HL-60 (cell line): Measurements from ENCODE around the gene CGB7.
"Not testable (repeated sequence)": the region's sequence is repeated elsewhere in the genome, so short reads cannot be mapped to it uniquely, and the experiment has no call there.

ENCODE experiments used
- GABPA ChIP-seq: IDR thresholded peaks from 2 replicates; pipeline ENCODE4 v1.6.1; 2012; ENCODE audit warnings: low read depth
- POLR2AphosphoS5 ChIP-seq: IDR thresholded peaks from 2 replicates; pipeline ENCODE4 v1.6.1; 2012; ENCODE audit warnings: low read depth

GRCh38 chr19:49029749-49030148 lies 27.8 kb downstream of the CGB7 start:
- TF ChIP-seq POLR2AphosphoS5, GABPA: not testable (repeated sequence)
